ENCODE results near the gene PDE11A.

- TF ChIP-seq PATZ1 (CRISPR knock-in tag; IDR thresholded peaks at IDR 0.05; ENCODE audit: borderline replicate concordance) (no peak), CSDC2 (CRISPR knock-in tag; IDR thresholded peaks at IDR 0.05) (no peak), ESRRG (CRISPR knock-in tag; IDR thresholded peaks at IDR 0.05) (no peak)
These were observed 304.8 kb downstream of the PDE11A start for GRCh38 chr2:177767768-177768167.
